Keratinocyte (primary cell): ENCODE measurements around the gene ENO2. TPM values are rescaled to one million over a fixed set of nuclear protein-coding genes. Genes with fewer than 3 reads are reported as not detected.

Experiments used
- DNase-seq: peaks from one replicate; pipeline ENCODE4 v3.0.0-alpha.2; 2011; ENCODE audit warnings: low read depth, missing footprints, low spot score
- FAIRE-seq: peaks from 2 replicates; lab custom pipeline; 2011; peaks lifted over from hg19 to GRCh38; lab: Jason Lieb, UNC
- H2AFZ ChIP-seq: 2 replicates; pipeline ENCODE4 v1.6.0; 2012; ENCODE audit warnings: low read length, control low read depth, inconsistent platforms; ENCODE audit not compliant: control insufficient read depth
- H3K27ac ChIP-seq: 2 replicates; pipeline ENCODE4 v1.5.1; 2011; ENCODE audit warnings: low read length; ENCODE audit not compliant: control insufficient read depth, insufficient read depth
- H3K27me3 ChIP-seq: 3 replicates; pipeline ENCODE4 v1.6.0; 2011; ENCODE audit warnings: low read length; ENCODE audit not compliant: control insufficient read depth, insufficient read depth; ENCODE audit errors: extremely low read depth
- H3K36me3 ChIP-seq, 2 experiments: 2 replicates in 1 of 2; 3 replicates in 1 of 2; pipeline ENCODE4 v1.5.1; 2011; ENCODE audit warnings: low read length in 2 of 2, mild to moderate bottlenecking in 1 of 2; ENCODE audit not compliant: control insufficient read depth in 2 of 2, insufficient read depth in 2 of 2; ENCODE audit errors: extremely low read depth in 1 of 2
- H3K4me1 ChIP-seq: 3 replicates; pipeline ENCODE4 v1.5.1; 2011; ENCODE audit warnings: low read length; ENCODE audit not compliant: control insufficient read depth, insufficient read depth; ENCODE audit errors: extremely low read depth
- H3K4me2 ChIP-seq: 3 replicates; pipeline ENCODE4 v1.6.0; 2011; ENCODE audit warnings: low read depth, low read length; ENCODE audit not compliant: control insufficient read depth, insufficient read depth; ENCODE audit errors: extremely low read depth
- H3K4me3 ChIP-seq, 3 experiments: fragments of 200-600 bp in 1 of 3; sonication (generic) in 1 of 3; 2 replicates in 2 of 3; 3 replicates in 1 of 3; pipeline ENCODE4 v1.5.1; 2011 to 2016; ENCODE audit warnings: low read length in 3 of 3, mild to moderate bottlenecking in 3 of 3, control low read depth in 2 of 3, inconsistent platforms in 1 of 3, low read depth in 1 of 3, mixed read lengths in 1 of 3, mixed run types in 1 of 3, moderate library complexity in 1 of 3; ENCODE audit not compliant: control insufficient read depth in 2 of 3, insufficient read depth in 2 of 3; ENCODE audit errors: extremely low read depth in 1 of 3
- H3K79me2 ChIP-seq: 2 replicates; pipeline ENCODE4 v1.6.0; 2012; ENCODE audit warnings: low read length; ENCODE audit not compliant: control insufficient read depth, insufficient read depth
- H3K9ac ChIP-seq: 3 replicates; pipeline ENCODE4 v1.6.0; 2011; ENCODE audit warnings: low read length; ENCODE audit not compliant: control insufficient read depth, insufficient read depth; ENCODE audit errors: extremely low read depth
- H3K9me1 ChIP-seq: 3 replicates; pipeline ENCODE4 v1.6.0; 2011; ENCODE audit warnings: low read length; ENCODE audit not compliant: control insufficient read depth, insufficient read depth; ENCODE audit errors: extremely low read depth
- H3K9me3 ChIP-seq: 2 replicates; pipeline ENCODE4 v1.5.1; 2012; ENCODE audit warnings: low read depth, low read length; ENCODE audit not compliant: control insufficient read depth
- H4K20me1 ChIP-seq: 3 replicates; pipeline ENCODE4 v1.6.0; 2011; ENCODE audit warnings: low read length; ENCODE audit not compliant: control insufficient read depth, insufficient read depth; ENCODE audit errors: extremely low read depth
- CTCF ChIP-seq, 3 experiments: IDR thresholded peaks in 1 of 3; conservative IDR thresholded peaks in 1 of 3; optimal IDR thresholded peaks in 1 of 3; 2 replicates in 2 of 3; 3 replicates in 1 of 3; pipeline versions ENCODE3 to v1.5.1; 2011; ENCODE audit warnings: low read length in 3 of 3, mild to moderate bottlenecking in 3 of 3, moderate library complexity in 2 of 3, control low read depth in 1 of 3, inconsistent platforms in 1 of 3; ENCODE audit not compliant: insufficient read depth in 2 of 3; ENCODE audit errors: extremely low read depth in 1 of 3
- EZH2 ChIP-seq: IDR thresholded peaks from one replicate; pipeline ENCODE4 v1.6.1; 2012; ENCODE audit warnings: inconsistent platforms, mild to moderate bottlenecking, low read length, moderate library complexity
- dilution Hi-C: fragments of 300-500 bp; cut with MboI; formaldehyde crosslinking; loops from one replicate; pipeline ENCODE4 v1.7.0; 2020; ENCODE audit warnings: low sequenced_read_pairs; ENCODE audit not compliant: extremely low pct_ligation_motif_present
- polyA plus RNA-seq, 5 experiments: library from polyadenylated mRNA; depleted of rRNA in 3 of 5; stranded (reverse) in 3 of 5; stranded (forward) in 1 of 5; unstranded in 1 of 5; fragments of >200 nt; gene quantifications; 1 replicate in 1 of 5; 2 replicates in 3 of 5; 3 replicates in 1 of 5; pipeline versions ENCODE4 v1.2.1 to v1.2.3, GENCODE V29; 2011 to 2012; ENCODE audit warnings: missing spikeins in 2 of 5, low read depth in 1 of 5, low replicate concordance in 1 of 5

The ENO2 gene
- polyA plus RNA-seq, 1 donor (not counting 4 experiments of a cell fraction or from before 2014, with no cell fraction given) = 1.7 TPM

- no peak within 1 kb of the TSS for H3K4me3 ChIP-seq
- dilution Hi-C loops = no loop called here
- H3K4me1 ChIP-seq = peaks cover 9% of the 10 kb centered on the region
- no peaks in the 10 kb centered on the region for H3K27me3 ChIP-seq
- TF ChIP-seq CTCF (optimal IDR thresholded peaks at IDR 0.05 in 1 of 3, IDR thresholded peaks at IDR 0.05 in 1 of 3, conservative IDR thresholded peaks at IDR 0.05 in 1 of 3; ENCODE audit: extremely low read depth in 1 of 3, insufficient read depth in 2 of 3, low read length in 3 of 3) (no peak), EZH2 (no peak)
- H4K20me1 ChIP-seq = no peaks in the 10 kb centered on the region
- no peak within 1 kb of the TSS for H2AFZ ChIP-seq
- H3K79me2 ChIP-seq = peaks cover 3% of the 10 kb centered on the region
- FAIRE-seq (no peak), DNase-seq (no peak)
- H3K9me3 ChIP-seq = no peaks in the 10 kb centered on the region
- H3K27ac ChIP-seq = no peak within 1 kb of the TSS
- H3K9ac ChIP-seq = no peak within 1 kb of the TSS
- H3K4me2 ChIP-seq = no peak within 1 kb of the TSS
- H3K9me1 ChIP-seq = no peaks in the 10 kb centered on the region
- H3K36me3 ChIP-seq = no peaks in the 10 kb centered on the region
These were observed 36.6 kb downstream of the ENO2 start, which contains the start of gene PTPN6 for GRCh38 chr12:6950811-6951540. TSS of gene PTPN6 (plus strand) at chr12:6951356. CDS start at chr12:6951513, 157 bp downstream.

- Histone ChIP-seq H3K27me3 (no peaks in the 10 kb centered on the region), H3K4me3 (no peak overlapping the region), H3K79me2 (peaks cover 3% of the 10 kb centered on the region), H2AFZ (no peak overlapping the region), H3K4me1 (peaks cover 6% of the 10 kb centered on the region), H3K27ac (no peak overlapping the region), H3K4me2 (no peak overlapping the region), H4K20me1 (no peaks in the 10 kb centered on the region), H3K9me3 (no peaks in the 10 kb centered on the region), H3K9me1 (no peaks in the 10 kb centered on the region), H3K36me3 (no peaks in the 10 kb centered on the region), H3K9ac (no peak overlapping the region)
- dilution Hi-C loops = no loop called here
- FAIRE-seq = no peak
- no peak for DNase-seq
- no peak for TF ChIP-seq EZH2
- no peak for TF ChIP-seq CTCF (optimal IDR thresholded peaks at IDR 0.05 in 1 of 3, IDR thresholded peaks at IDR 0.05 in 1 of 3, conservative IDR thresholded peaks at IDR 0.05 in 1 of 3; ENCODE audit: extremely low read depth in 1 of 3, insufficient read depth in 2 of 3, low read length in 3 of 3)
These were observed 37.3 kb downstream of the ENO2 start for GRCh38 chr12:6951551-6952120.
